GM18870 (cell line): ENCODE results near the gene IL7R.

ENCODE experiments used
- ATAC-seq: cut with Tn5 transposase; IDR thresholded peaks from one replicate; pipeline ENCODE4 v1.9.1; 2021; ENCODE audit warnings: moderate library complexity; ENCODE audit not compliant: unreplicated experiment

Gene IL7R

GRCh38 chr5:35903631-35904203 is 47.0 kb downstream of the IL7R start:
- no peak for ATAC-seq

- ATAC-seq: peak; percentile 70
These were observed 47.9 kb downstream of the IL7R start for GRCh38 chr5:35904443-35905132.

GRCh38 chr5:35908228-35908627 is 51.5 kb downstream of the IL7R start:
- ATAC-seq: no peak

GRCh38 chr5:35908814-35909213 is 52.1 kb downstream of the IL7R start:
- no peak for ATAC-seq

GRCh38 chr5:35919191-35919590 is 62.5 kb downstream of the IL7R start:
- no peak for ATAC-seq

- ATAC-seq: no peak
These were observed 64.2 kb downstream of the IL7R start for GRCh38 chr5:35920890-35921289.

GRCh38 chr5:35921930-35922329 is 65.2 kb downstream of the IL7R start:
- no peak for ATAC-seq

- no peak for ATAC-seq
These were observed 65.8 kb downstream of the IL7R start for GRCh38 chr5:35922468-35922867.

- no peak for ATAC-seq
These were observed 67.6 kb downstream of the IL7R start for GRCh38 chr5:35924122-35924949.

GRCh38 chr5:35924950-35925722 is 68.4 kb downstream of the IL7R start:
- ATAC-seq: no peak

GRCh38 chr5:35926389-35927051 is 69.8 kb downstream of the IL7R start:
- no peak for ATAC-seq
